ENCODE measurements around the gene TBRG4. TPM values are rescaled to one million over a fixed set of nuclear protein-coding genes. Genes with fewer than 3 reads are reported as not detected.

Gene TBRG4
- total RNA-seq, 1 experiment from 2014 or later: 107 TPM

DNA sequence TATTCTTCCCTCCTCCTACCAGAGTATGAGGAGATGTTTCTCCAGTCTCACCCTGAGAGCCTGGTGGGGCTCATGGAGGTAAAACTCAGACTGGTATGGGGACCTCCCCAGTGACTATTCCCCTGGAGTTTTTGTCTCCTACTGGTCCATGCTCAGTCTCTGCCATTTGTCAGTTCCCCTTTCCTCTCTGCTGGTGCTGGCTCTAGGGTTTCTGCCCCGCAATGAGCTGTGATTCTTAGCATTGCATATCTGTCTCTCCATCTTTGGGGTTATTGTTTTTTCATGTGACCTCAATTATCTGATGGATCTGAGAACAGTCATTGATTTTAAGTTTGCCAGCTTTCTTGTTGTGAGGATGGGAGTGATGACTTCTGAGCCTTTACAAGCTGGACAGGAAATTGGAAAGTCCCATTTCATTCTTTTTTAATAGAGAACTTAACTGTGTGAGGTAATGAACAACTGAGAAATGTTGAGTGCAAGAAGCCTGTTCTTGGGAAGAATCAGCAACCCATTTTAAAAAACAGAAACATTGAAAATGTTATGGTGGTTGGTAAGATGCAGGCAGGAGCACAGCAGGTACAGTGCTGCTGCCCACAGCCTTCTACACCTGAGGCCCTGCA lies 49.6 kb downstream of the TBRG4 start:
- Histone ChIP-seq H3K27me3 (ENCODE audit: low read length) (no peaks in the 10 kb centered on the region), H2AFZ (ENCODE audit: low read length) (no peak overlapping the region), H3K4me3 (ENCODE audit: low read length) (no peak overlapping the region), H3F3A (ENCODE audit: low read length, unreplicated experiment) (no peaks in the 10 kb centered on the region), H3K9ac (ENCODE audit: low read length) (no peak overlapping the region), H3K4me1 (ENCODE audit: insufficient read depth, low read length) (no peaks in the 10 kb centered on the region), H3K9me2 (replicated peaks; ENCODE audit: low read length) (no peaks in the 10 kb centered on the region), H4K20me1 (ENCODE audit: low read length) (no peaks in the 10 kb centered on the region), H3K79me2 (ENCODE audit: low read length) (no peaks in the 10 kb centered on the region), H3K4me2 (ENCODE audit: low read length) (no peak overlapping the region), H3K9me3 (ENCODE audit: low read length) (no peaks in the 10 kb centered on the region), H3K36me3 (ENCODE audit: low read depth, low read length) (no peaks in the 10 kb centered on the region; the same call in 1 of the 2 replicates), H3K27ac (ENCODE audit: low read length) (no peak overlapping the region)
- intact Hi-C loops (cut with micrococcal nuclease): no loop called here
- CTCF ChIA-PET: no interaction called here
- POLR2A ChIA-PET (ENCODE audit: unreplicated experiment): no interaction called here
- TF ChIP-seq, protein P1, sequence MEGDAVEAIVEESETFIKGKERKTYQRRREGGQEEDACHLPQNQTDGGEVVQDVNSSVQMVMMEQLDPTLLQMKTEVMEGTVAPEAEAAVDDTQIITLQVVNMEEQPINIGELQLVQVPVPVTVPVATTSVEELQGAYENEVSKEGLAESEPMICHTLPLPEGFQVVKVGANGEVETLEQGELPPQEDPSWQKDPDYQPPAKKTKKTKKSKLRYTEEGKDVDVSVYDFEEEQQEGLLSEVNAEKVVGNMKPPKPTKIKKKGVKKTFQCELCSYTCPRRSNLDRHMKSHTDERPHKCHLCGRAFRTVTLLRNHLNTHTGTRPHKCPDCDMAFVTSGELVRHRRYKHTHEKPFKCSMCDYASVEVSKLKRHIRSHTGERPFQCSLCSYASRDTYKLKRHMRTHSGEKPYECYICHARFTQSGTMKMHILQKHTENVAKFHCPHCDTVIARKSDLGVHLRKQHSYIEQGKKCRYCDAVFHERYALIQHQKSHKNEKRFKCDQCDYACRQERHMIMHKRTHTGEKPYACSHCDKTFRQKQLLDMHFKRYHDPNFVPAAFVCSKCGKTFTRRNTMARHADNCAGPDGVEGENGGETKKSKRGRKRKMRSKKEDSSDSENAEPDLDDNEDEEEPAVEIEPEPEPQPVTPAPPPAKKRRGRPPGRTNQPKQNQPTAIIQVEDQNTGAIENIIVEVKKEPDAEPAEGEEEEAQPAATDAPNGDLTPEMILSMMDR (conservative IDR thresholded peaks at IDR 0.05; ENCODE audit: low read depth, low read length): no peak
- ATAC-seq: no peak
- BruUV-seq (replicated peaks): no TSS peak
- no peak for DNase-seq

DNA sequence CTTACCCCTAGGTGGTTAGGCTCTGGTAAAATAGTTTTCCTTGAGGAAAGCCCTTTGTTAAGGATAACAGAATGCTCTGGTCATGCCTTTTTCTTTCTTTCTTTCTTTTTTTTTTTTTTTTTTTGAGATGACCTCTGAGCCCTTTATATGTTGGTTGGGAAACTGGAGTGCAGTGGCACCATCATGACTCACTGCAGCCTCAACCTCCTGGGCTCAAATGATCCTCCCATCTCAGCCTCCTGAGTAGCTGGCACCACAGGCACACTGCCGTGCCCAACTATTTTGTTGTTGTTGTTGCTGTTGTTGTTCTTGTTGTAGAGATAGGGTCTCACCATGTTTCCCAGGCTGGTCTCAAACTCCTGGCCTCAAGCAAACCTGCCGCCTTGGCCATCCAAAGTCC lies 50.1 kb downstream of the TBRG4 start:
- BruUV-seq (replicated peaks): no TSS peak
- H3K4me3 ChIP-seq (ENCODE audit: low read length): no peak overlapping the region
- ChIA-PET POLR2A (ENCODE audit: unreplicated experiment) (no interaction called here), CTCF (no interaction called here)
- no peaks in the 10 kb centered on the region for H3K79me2 ChIP-seq (ENCODE audit: low read length)
- no peak for ATAC-seq
- intact Hi-C loops (cut with micrococcal nuclease): no loop called here
- H3K4me2 ChIP-seq (ENCODE audit: low read length): no peak overlapping the region
- H3K4me1 ChIP-seq (ENCODE audit: insufficient read depth, low read length): no peaks in the 10 kb centered on the region
- no peak overlapping the region for H2AFZ ChIP-seq (ENCODE audit: low read length)
- no peaks in the 10 kb centered on the region for H4K20me1 ChIP-seq (ENCODE audit: low read length)
- no peaks in the 10 kb centered on the region for H3F3A ChIP-seq (ENCODE audit: low read length, unreplicated experiment)
- H3K27me3 ChIP-seq (ENCODE audit: low read length): no peaks in the 10 kb centered on the region
- no peak for DNase-seq
- H3K9ac ChIP-seq (ENCODE audit: low read length): no peak overlapping the region
- no peak overlapping the region for H3K27ac ChIP-seq (ENCODE audit: low read length)
- no peaks in the 10 kb centered on the region; the same call in 1 of the 2 replicates for H3K36me3 ChIP-seq (ENCODE audit: low read depth, low read length)
- TF ChIP-seq, protein P1 (conservative IDR thresholded peaks at IDR 0.05; ENCODE audit: low read depth, low read length): no peak
- TF ChIP-seq EZH2phosphoT487 (IDR thresholded peaks at IDR 0.05; ENCODE audit: borderline replicate concordance, low read length) (no peak), EZH2 (IDR thresholded peaks at IDR 0.05; ENCODE audit: low read length, unreplicated experiment) (no peak)
- no peaks in the 10 kb centered on the region for H3K9me2 ChIP-seq (replicated peaks; ENCODE audit: low read length)
- H3K9me3 ChIP-seq (ENCODE audit: low read length): no peaks in the 10 kb centered on the region

DNA sequence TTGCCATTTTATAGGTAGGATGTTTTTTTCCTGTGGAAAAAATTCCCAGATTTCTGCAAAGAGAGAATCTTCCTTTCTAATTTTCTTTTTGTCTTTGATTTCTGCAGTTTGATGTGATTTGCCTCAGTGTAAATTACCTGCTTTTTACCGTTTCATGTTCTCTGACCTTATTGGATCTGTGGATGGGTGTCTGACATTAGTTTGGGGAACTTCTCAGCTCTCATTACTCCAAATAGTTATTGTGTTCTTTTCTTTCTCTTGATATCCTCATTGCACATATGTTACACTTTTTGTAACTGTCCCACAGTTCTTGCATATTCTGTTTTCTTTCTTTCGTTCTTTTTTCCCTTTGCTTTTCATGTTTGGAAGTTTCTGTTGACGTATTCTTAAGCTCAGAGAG lies 51.2 kb downstream of the TBRG4 start:
- ChIA-PET POLR2A (ENCODE audit: unreplicated experiment) (no interaction called here), CTCF (no interaction called here)
- no peak for TF ChIP-seq EZH2phosphoT487 (IDR thresholded peaks at IDR 0.05; ENCODE audit: borderline replicate concordance, low read length)
- TF ChIP-seq EZH2 (IDR thresholded peaks at IDR 0.05; ENCODE audit: low read length, unreplicated experiment): no peak
- H4K20me1 ChIP-seq (ENCODE audit: low read length): no peaks in the 10 kb centered on the region
- DNase-seq (no peak), ATAC-seq (no peak)
- H3K27me3 ChIP-seq (ENCODE audit: low read length): no peaks in the 10 kb centered on the region
- no peak overlapping the region for H3K4me2 ChIP-seq (ENCODE audit: low read length)
- no TSS peak for BruUV-seq (replicated peaks)
- H3K4me1 ChIP-seq (ENCODE audit: insufficient read depth, low read length): no peaks in the 10 kb centered on the region
- H3K79me2 ChIP-seq (ENCODE audit: low read length): no peaks in the 10 kb centered on the region
- H2AFZ ChIP-seq (ENCODE audit: low read length): no peak overlapping the region
- H3K9me3 ChIP-seq (ENCODE audit: low read length): no peaks in the 10 kb centered on the region
- H3K27ac ChIP-seq (ENCODE audit: low read length): no peak overlapping the region
- no peak overlapping the region for H3K9ac ChIP-seq (ENCODE audit: low read length)
- no peaks in the 10 kb centered on the region for H3K9me2 ChIP-seq (replicated peaks; ENCODE audit: low read length)
- no peak overlapping the region for H3K4me3 ChIP-seq (ENCODE audit: low read length)
- no peaks in the 10 kb centered on the region; the same call in 1 of the 2 replicates for H3K36me3 ChIP-seq (ENCODE audit: low read depth, low read length)
- no peaks in the 10 kb centered on the region for H3F3A ChIP-seq (ENCODE audit: low read length, unreplicated experiment)
- intact Hi-C loops (cut with micrococcal nuclease): no loop called here
